ENCODE data around the gene ACSL1. TPM values are rescaled to one million over a fixed set of nuclear protein-coding genes. Genes with fewer than 3 reads are reported as not detected.

Gene ACSL1
- total and polyA plus RNA-seq, 9 of the 15 experiments (the other 6 are each of a cell fraction or from before 2014, with no cell fraction given): 6.7 to 24.1 (median 15.0) TPM

- no TSS peak for BruUV-seq (replicated peaks)
- WGBS (ENCODE audit: insufficient coverage, low coverage, missing lambda C conversion rate): 3% methylated on average over 16 of the region's 16 CpGs
- TF ChIP-seq ETV1 (tag; conservative IDR thresholded peaks at IDR 0.05; ENCODE audit: low read depth) (peak; percentile 89), RAD21 (CRISPR knock-in tag; conservative IDR thresholded peaks at IDR 0.05 in 1 of 2, IDR thresholded peaks at IDR 0.05 in 1 of 2) (0 out of 4 replicates have a peak, but pooled peaks of 1 of the 2 experiments have one; percentile 18), MAFG (tag; conservative IDR thresholded peaks at IDR 0.05) (no peak), FOSL1 (tag; conservative IDR thresholded peaks at IDR 0.05) (peak; percentile 73), RBM15 (IDR thresholded peaks at IDR 0.05; ENCODE audit: insufficient read depth, low read length) (no peak), ZNF212 (CRISPR knock-in tag; IDR thresholded peaks at IDR 0.05) (no peak), RHOXF2B (CRISPR knock-in tag; conservative IDR thresholded peaks at IDR 0.05) (no peak), TEAD1 (CRISPR knock-in tag; IDR thresholded peaks at IDR 0.05) (peak in 1 of 2 experiments; percentile 67; a peak in 2 of 4 replicates), ZNF140 (CRISPR knock-in tag; IDR thresholded peaks at IDR 0.05) (no peak), PHB (CRISPR knock-in tag; IDR thresholded peaks at IDR 0.05) (no peak), SAFB2 (IDR thresholded peaks at IDR 0.05; ENCODE audit: borderline replicate concordance, low read depth, low read length, severe bottlenecking) (no peak), GATA2 (CRISPR knock-in tag; IDR thresholded peaks at IDR 0.05) (peak; percentile 94), CBFA2T2 (conservative IDR thresholded peaks at IDR 0.05) (peak; percentile 36; the same call in 1 of the 2 replicates), EGR1 (conservative IDR thresholded peaks at IDR 0.05) (peak; percentile 97), ZNF217 (CRISPR knock-in tag; IDR thresholded peaks at IDR 0.05) (no peak), KLF16 (IDR thresholded peaks at IDR 0.05) (0 out of 2 replicates have a peak, but pooled peaks have one; percentile 48), AFF1 (IDR thresholded peaks at IDR 0.05; ENCODE audit: low read depth in 1 of 2, partially characterized antibody in 2 of 2) (peak in 1 of 2 experiments; percentile 50), COPS2 (conservative IDR thresholded peaks at IDR 0.05) (no peak)
- TF ChIP-seq, protein P1, sequence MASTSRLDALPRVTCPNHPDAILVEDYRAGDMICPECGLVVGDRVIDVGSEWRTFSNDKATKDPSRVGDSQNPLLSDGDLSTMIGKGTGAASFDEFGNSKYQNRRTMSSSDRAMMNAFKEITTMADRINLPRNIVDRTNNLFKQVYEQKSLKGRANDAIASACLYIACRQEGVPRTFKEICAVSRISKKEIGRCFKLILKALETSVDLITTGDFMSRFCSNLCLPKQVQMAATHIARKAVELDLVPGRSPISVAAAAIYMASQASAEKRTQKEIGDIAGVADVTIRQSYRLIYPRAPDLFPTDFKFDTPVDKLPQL (IDR thresholded peaks at IDR 0.05; ENCODE audit: extremely low read depth, insufficient read length): peak; percentile 21
Observed at GRCh38 chr4:184843984-184844554, 18.3 kb upstream of the ACSL1 start.

More at GRCh38 chr4:184843984-184844554, 18.3 kb upstream of the ACSL1 start:
- no peaks in the 10 kb centered on the region for H3K9me3 ChIP-seq (replicated peaks; ENCODE audit: control insufficient read depth, insufficient read depth, low read depth, low read length)
- FAIRE-seq (peak; percentile 100), ATAC-seq (peak; percentile 95), DNase-seq (ENCODE audit: extremely low read depth in 1 of 4, low spot score in 3 of 4) (peak; percentile 87 to 95 (median 88))
- no peaks in the 10 kb centered on the region for H4K20me1 ChIP-seq (replicated peaks; ENCODE audit: control insufficient read depth, insufficient read depth, low read length)
- peak overlapping the region; percentile 23; the same call in 1 of the 2 replicates for H3K4me3 ChIP-seq
- CTCF ChIA-PET (ENCODE audit: low intra/inter-chr PET ratio): interaction anchor here (0.6 kb wide), 1 partner anchor 269 kb away, joined by 7 read pairs; no protein-coding TSS in a partner anchor
- no peaks in the 10 kb centered on the region for H3K27me3 ChIP-seq (ENCODE audit: control insufficient read depth in 2 of 2, insufficient read depth in 2 of 2, low read length in 2 of 2)
- POLR2A ChIA-PET: interaction anchor here (0.9 to 1.9 kb wide), 6 partner anchors 8 to 110 kb away, joined by 3 to 6 read pairs (median 6); partner anchors contain the start of genes ACSL1 and CENPU
- no peaks in the 10 kb centered on the region for H3K36me3 ChIP-seq (ENCODE audit: control insufficient read depth, insufficient read depth, low read length)
- H3K79me2 ChIP-seq (ENCODE audit: control insufficient read depth, insufficient read depth, low read length): no peaks in the 10 kb centered on the region; the same call in 2 of the 3 replicates
- peak overlapping the region; percentile 93 for H3K27ac ChIP-seq (ENCODE audit: extremely low read depth, low read depth, low read length)
- intact Hi-C loops (cut with micrococcal nuclease) (no loop called here), in situ Hi-C loops (cut with MboI) (no loop called here)
- H2AFZ ChIP-seq (ENCODE audit: low read depth, low read length): peak overlapping the region; percentile 95
- H3K4me2 ChIP-seq (ENCODE audit: insufficient read depth, low read length): peak overlapping the region; percentile 96
- H3K9ac ChIP-seq (ENCODE audit: insufficient read depth in 1 of 2, low read depth in 2 of 2, low read length in 2 of 2): peak overlapping the region; percentile 83 to 89
- H3K9me1 ChIP-seq (ENCODE audit: control insufficient read depth, insufficient read depth, low read length): no peaks in the 10 kb centered on the region
- H3K4me1 ChIP-seq (replicated peaks in 1 of 2; ENCODE audit: control insufficient read depth in 2 of 2, insufficient read depth in 2 of 2, low read length in 2 of 2): peaks cover 12 to 22% of the 10 kb centered on the region in 2 experiments

Data from K562 (cell line).